ENCODE measurements around the gene EHF.

DNA sequence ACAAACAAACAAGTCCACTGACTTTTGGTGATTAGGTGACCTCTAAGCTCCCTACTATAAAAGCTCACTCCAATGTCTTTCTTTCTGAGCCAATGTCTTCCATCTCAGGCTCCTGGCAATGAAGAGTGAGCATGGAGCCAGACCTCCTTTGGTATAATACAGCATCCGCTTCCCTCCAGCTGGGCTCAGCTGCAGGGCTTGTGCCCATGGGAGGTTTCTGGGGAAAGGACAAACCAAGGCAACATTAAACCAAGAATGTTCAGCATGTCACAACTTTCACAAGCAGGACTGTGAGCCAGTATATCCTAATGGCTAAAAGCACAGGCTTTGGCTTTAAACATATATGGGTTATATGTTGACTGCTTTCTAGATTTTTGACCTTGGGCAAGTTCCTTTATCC is 58.8 kb downstream of the EHF start:
- TF ChIP-seq EZH2 (IDR thresholded peaks at IDR 0.05; ENCODE audit: insufficient read depth, poor library complexity, severe bottlenecking): no peak
- TF ChIP-seq EZH2phosphoT487 (IDR thresholded peaks at IDR 0.05; ENCODE audit: insufficient read depth, low read depth): no peak
